NCI-H446 treated with DMSO at 0.1 percent for 48 hours (cell line): Measurements from ENCODE around the gene MPPE1.
"Not testable (repeated sequence)": the region's sequence is repeated elsewhere in the genome, so short reads cannot be mapped to it uniquely, and the experiment has no call there.

Source experiments
- DNase-seq: peaks from one replicate; lab custom pipeline; 2025; lab: John Stamatoyannopoulos, UW

Gene MPPE1

GRCh38 chr18:11857177-11857887, 50.8 kb downstream of the MPPE1 start:
- DNase-seq, result no peak

DNA sequence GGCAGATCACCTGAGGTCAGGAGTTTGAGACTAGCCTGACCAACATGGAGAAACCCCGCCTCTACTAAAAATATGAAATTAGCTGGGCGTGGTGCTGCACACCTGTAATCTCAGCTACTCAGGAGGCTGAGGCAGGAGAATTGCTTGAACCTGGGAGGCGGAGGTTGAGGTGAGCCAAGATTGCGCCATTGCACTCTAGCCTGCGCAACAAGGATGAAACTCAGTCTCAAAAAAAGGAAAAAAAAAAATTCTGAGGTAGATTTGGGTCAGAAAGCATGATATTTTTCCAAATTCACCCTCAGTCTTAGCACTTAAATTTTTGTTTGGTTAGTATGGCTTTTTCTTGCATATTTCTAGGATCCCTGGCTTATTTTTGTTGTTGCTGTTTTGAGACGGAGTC, 53.6 kb downstream of the MPPE1 start:
- not testable (repeated sequence) for DNase-seq

DNA sequence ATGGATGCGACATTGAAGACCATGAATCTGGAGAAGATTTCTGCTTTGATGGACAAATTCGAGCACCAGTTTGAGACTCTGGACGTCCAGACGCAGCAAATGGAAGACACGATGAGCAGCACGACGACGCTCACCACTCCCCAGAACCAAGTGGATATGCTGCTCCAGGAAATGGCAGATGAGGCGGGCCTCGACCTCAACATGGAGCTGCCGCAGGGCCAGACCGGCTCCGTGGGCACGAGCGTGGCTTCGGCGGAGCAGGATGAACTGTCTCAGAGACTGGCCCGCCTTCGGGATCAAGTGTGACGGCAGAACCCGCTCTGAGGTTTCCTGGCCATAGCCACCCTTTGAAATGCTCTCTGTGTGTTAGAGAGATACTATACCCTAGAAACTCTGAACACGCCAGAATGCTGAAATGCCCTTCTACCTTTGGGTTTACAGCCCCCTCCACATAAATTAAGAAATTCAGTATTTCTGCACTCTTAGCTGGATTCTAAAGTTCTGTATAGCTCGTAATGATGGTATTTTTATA, 56.2 kb downstream of the MPPE1 start:
- DNase-seq, result no peak

DNA sequence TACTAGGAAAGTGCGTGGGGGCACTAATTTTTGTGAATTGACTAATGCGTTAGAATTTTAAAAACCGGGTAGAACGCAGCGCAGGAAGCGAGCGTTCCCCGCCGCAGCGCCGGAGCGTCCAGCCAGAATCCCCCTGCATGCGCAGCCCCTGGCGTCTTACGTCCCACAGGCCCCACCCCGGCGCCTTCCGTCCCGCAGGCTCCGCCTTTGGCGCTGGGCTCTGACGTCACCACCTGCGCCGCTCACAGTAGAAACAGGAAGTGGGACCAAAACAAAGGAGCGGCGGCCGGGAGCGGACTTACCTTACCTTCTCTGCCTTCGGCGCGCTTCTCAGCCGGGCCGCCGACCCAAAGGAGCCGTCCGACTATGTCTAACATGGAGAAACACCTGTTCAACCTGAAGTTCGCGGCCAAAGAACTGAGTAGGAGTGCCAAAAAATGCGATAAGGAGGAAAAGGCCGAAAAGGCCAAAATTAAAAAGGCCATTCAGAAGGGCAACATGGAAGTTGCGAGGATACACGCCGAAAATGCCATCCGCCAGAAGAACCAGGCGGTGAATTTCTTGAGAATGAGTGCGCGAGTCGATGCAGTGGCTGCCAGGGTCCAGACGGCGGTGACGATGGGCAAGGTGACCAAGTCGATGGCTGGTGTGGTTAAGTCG, 56.8 kb downstream of the MPPE1 start, which contains the start of gene CHMP1B:
Gene CHMP1B (plus strand): TSS at position 268 of the 660 bp plus-strand sequence. CDS start 99 bp downstream, at position 367.
- DNase-seq, result peak; percentile 76

DNA sequence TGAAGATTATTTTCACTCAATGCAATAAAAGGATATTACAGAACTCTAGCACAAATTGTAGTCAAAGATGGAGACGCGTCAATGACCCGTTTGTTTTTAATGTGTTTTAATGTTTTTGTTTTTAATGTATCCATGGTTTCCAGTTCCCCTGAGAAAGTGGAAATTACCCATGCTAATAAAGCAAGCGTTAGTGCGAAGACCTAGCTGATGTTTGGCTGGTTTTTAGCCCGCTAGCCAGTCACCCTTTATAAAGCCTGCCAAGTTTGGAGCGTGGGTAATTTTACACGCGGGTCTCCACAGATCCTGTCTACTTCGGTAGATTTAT, 57.3 kb downstream of the MPPE1 start:
- DNase-seq, result no peak

- no peak for DNase-seq
These were observed 58.1 kb downstream of the MPPE1 start for GRCh38 chr18:11849841-11850634.

- DNase-seq, result no peak
These were observed 58.8 kb downstream of the MPPE1 start for GRCh38 chr18:11849279-11849678.

- DNase-seq, result no peak
These were observed 60.3 kb downstream of the MPPE1 start for GRCh38 chr18:11847811-11848210.

GRCh38 chr18:11845654-11846053, 62.5 kb downstream of the MPPE1 start:
- no peak for DNase-seq

GRCh38 chr18:11844436-11844835, 63.7 kb downstream of the MPPE1 start:
- DNase-seq, result no peak

DNA sequence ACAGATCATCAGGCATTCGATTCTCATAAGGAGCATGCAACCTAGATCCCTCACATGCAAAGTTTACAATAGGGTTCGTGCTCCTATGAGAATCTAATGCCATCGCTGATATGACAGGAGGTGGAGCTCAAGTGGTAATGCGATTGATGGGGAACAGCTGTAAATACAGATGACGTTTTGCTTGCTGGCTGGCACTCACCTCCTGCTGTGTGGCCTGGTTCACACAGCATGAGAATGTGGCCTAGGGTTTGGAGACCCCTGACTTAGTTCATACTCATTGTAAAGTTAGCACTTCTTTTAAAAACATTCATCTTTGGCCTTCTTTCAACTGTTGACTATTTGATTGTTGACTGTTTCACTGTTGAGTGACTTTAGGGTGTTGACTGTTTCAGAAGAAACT, 65.6 kb downstream of the MPPE1 start:
- no peak for DNase-seq

GRCh38 chr18:11840493-11840892, 67.6 kb downstream of the MPPE1 start:
- no peak for DNase-seq

- no peak for DNase-seq
These were observed 68.6 kb downstream of the MPPE1 start for GRCh38 chr18:11839556-11839955.

DNA sequence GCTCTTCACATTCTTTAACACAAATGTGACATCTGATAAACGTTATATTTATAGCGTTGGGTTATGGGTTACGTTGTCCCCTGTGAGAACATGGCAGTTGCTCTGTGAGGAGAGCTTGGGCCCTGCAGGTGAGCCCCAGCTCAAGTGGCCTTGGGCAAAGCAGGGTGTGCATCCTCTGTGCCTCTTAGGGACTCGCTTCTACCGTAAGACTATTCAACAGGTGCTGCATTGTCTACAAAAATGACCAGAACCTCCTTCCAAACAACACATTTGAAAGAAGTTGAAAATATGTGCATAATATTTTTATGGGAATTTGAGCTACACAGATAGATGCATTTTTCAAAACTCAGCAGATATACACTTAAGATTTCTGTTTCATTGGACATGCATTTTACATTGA, 73.3 kb downstream of the MPPE1 start:
- DNase-seq, result no peak
